Ishikawa (cell line): ENCODE measurements around the gene DMBT1.

ENCODE experiments used
- CEBPB ChIP-seq: IDR thresholded peaks from 2 replicates; pipeline ENCODE4 v1.6.1; 2012
- CREB1 ChIP-seq: IDR thresholded peaks from 2 replicates; pipeline ENCODE4 v1.6.1; 2012; ENCODE audit warnings: low read depth
- EGR1 ChIP-seq: IDR thresholded peaks from 2 replicates; pipeline ENCODE4 v1.6.1; 2012
- EP300 ChIP-seq: IDR thresholded peaks from 2 replicates; pipeline ENCODE4 v1.6.1; 2012; ENCODE audit warnings: borderline replicate concordance
- FOXM1 ChIP-seq: IDR thresholded peaks from 2 replicates; pipeline ENCODE4 v1.6.1; 2012; ENCODE audit warnings: low read depth, borderline replicate concordance
- NFIC ChIP-seq: IDR thresholded peaks from 2 replicates; pipeline ENCODE4 v1.6.1; 2012
- RAD21 ChIP-seq: IDR thresholded peaks from 2 replicates; pipeline ENCODE4 v1.6.1; 2012; ENCODE audit warnings: low read depth
- TAF1 ChIP-seq: IDR thresholded peaks from 2 replicates; pipeline ENCODE4 v1.6.1; 2012; ENCODE audit warnings: low read depth, mild to moderate bottlenecking
- TCF12 ChIP-seq: IDR thresholded peaks from 2 replicates; pipeline ENCODE4 v1.6.1; 2012; ENCODE audit warnings: low read depth
- TEAD4 ChIP-seq: IDR thresholded peaks from 2 replicates; pipeline ENCODE4 v1.6.1; 2012
- YY1 ChIP-seq: IDR thresholded peaks from 2 replicates; pipeline ENCODE4 v1.6.1; 2012; ENCODE audit warnings: low read depth
- ZBTB7A ChIP-seq: IDR thresholded peaks from 2 replicates; pipeline ENCODE4 v1.6.1; 2012; ENCODE audit warnings: low read depth
- TF ChIP-seq, protein P1 (sequence below): IDR thresholded peaks from 2 replicates; pipeline ENCODE4 v1.6.1; 2012
- TF ChIP-seq, protein P2 (sequence below): IDR thresholded peaks from 2 replicates; pipeline ENCODE4 v1.6.1; 2012
- TF ChIP-seq, protein P3 (sequence below): IDR thresholded peaks from 2 replicates; pipeline ENCODE4 v1.6.1; 2012; ENCODE audit warnings: low read depth, mild to moderate bottlenecking

The DMBT1 gene

DNA sequence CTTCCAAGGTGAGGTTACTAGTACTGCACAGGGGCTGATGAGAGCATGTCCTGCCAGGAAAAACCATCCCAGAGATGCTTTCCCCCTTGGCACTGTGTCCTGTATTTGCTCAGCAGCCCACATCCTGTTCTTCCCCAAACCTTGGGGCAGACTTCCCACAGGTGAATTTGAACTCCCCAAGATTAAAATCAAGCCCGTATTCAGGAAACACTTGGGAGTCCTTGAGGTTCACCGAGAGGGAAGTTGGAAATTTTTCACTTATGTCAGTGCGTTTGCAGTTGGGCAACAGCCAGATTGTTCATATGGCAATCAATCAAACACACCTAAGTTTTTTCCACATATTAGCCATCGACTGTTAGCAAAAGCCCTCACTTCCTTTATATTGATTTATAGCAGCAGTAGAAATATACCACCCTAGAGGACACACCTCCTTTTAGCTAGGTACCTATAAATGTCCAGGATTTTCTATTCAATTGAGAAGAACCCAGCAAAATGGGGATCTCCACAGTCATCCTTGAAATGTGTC lies at the start of gene DMBT1:
DMBT1 (plus strand) TSS at position 476 of the 526 bp plus-strand sequence; CDS start at position 493, 17 bp downstream.
- no peak for TF ChIP-seq NFIC
- no peak for TF ChIP-seq EP300
- no peak for TF ChIP-seq EGR1
- TF ChIP-seq CEBPB, result no peak
- TF ChIP-seq, protein P1, sequence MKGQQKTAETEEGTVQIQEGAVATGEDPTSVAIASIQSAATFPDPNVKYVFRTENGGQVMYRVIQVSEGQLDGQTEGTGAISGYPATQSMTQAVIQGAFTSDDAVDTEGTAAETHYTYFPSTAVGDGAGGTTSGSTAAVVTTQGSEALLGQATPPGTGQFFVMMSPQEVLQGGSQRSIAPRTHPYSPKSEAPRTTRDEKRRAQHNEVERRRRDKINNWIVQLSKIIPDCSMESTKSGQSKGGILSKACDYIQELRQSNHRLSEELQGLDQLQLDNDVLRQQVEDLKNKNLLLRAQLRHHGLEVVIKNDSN, result no peak
- no peak for TF ChIP-seq YY1
- no peak for TF ChIP-seq RAD21
- TF ChIP-seq ZBTB7A, result no peak
- TF ChIP-seq, protein P2, sequence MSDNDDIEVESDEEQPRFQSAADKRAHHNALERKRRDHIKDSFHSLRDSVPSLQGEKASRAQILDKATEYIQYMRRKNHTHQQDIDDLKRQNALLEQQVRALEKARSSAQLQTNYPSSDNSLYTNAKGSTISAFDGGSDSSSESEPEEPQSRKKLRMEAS, result no peak
- TF ChIP-seq, protein P3, sequence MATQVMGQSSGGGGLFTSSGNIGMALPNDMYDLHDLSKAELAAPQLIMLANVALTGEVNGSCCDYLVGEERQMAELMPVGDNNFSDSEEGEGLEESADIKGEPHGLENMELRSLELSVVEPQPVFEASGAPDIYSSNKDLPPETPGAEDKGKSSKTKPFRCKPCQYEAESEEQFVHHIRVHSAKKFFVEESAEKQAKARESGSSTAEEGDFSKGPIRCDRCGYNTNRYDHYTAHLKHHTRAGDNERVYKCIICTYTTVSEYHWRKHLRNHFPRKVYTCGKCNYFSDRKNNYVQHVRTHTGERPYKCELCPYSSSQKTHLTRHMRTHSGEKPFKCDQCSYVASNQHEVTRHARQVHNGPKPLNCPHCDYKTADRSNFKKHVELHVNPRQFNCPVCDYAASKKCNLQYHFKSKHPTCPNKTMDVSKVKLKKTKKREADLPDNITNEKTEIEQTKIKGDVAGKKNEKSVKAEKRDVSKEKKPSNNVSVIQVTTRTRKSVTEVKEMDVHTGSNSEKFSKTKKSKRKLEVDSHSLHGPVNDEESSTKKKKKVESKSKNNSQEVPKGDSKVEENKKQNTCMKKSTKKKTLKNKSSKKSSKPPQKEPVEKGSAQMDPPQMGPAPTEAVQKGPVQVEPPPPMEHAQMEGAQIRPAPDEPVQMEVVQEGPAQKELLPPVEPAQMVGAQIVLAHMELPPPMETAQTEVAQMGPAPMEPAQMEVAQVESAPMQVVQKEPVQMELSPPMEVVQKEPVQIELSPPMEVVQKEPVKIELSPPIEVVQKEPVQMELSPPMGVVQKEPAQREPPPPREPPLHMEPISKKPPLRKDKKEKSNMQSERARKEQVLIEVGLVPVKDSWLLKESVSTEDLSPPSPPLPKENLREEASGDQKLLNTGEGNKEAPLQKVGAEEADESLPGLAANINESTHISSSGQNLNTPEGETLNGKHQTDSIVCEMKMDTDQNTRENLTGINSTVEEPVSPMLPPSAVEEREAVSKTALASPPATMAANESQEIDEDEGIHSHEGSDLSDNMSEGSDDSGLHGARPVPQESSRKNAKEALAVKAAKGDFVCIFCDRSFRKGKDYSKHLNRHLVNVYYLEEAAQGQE, result no peak
- no peak for TF ChIP-seq TCF12

DNA sequence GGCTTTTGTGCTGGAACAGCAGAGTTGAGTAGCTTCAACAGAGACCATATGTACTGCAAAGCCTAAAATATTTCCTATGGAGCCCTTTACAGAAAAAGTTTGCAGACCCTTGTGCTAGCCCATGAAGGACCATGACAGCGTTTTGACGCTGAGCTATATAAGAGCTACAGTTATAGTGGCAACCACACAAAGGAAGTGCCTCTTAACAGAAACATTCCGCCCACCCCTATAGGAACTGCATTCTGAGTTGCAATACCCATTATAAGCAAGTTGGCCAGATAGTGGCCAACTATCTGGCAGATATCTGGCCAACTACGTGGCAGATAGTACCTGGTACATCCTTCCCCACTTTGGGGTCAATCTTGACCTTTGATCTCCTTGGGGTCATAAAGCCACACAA lies 47.5 kb upstream of the DMBT1 start:
- TF ChIP-seq EP300 (no peak), RAD21 (no peak), TAF1 (no peak), FOXM1 (no peak), TEAD4 (no peak), CREB1 (no peak), EGR1 (no peak), YY1 (no peak), ZBTB7A (no peak), NFIC (no peak), TCF12 (no peak)
- TF ChIP-seq, protein P3, result no peak
- TF ChIP-seq, protein P2, result no peak
- TF ChIP-seq, protein P1, result no peak

DNA sequence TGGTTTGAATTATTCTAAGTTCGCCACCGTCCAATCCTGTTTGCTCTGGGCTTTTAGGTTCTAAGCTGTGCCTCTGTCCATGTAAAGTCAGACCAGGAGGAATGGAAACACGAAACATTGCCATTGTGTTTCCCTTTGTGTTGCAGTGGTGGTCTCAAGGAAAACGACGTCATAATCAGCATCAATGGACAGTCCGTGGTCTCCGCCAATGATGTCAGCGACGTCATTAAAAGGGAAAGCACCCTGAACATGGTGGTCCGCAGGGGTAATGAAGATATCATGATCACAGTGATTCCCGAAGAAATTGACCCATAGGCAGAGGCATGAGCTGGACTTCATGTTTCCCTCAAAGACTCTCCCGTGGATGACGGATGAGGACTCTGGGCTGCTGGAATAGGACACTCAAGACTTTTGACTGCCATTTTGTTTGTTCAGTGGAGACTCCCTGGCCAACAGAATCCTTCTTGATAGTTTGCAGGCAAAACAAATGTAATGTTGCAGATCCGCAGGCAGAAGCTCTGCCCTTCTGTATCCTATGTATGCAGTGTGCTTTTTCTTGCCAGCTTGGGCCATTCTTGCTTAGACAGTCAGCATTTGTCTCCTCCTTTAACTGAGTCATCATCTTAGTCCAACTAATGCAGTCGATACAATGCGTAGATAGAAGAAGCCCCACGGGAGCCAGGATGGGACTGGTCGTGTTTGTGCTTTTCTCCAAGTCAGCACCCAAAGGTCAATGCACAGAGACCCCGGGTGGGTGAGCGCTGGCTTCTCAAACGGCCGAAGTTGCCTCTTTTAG lies 46.3 kb upstream of the DMBT1 start:
- no peak for TF ChIP-seq NFIC
- no peak for TF ChIP-seq FOXM1
- no peak for TF ChIP-seq EP300
- TF ChIP-seq, protein P3, result no peak
- TF ChIP-seq TAF1, result no peak
- TF ChIP-seq, protein P1, result no peak

DNA sequence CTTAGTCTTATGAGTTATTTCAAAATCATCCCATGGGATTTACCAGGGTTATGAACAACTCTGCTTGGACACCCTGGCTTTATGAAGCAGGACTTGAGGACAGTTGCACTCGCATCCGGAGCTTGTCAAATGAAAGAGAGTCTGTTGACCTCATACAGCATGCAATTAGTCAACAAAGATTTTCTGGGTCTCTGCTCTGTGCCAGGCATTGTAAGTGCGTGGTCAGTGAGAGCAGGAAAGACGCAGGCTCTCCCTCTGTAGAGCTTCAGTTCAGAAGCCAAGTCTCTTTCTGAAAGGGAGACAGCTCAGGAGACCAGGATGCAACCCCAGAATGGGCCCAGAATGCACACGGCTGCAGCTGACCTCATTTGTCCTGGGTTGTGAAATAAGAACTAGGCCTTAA lies 45.5 kb upstream of the DMBT1 start:
- TF ChIP-seq, protein P1, result no peak
- TF ChIP-seq YY1 (no peak), CEBPB (no peak)
- TF ChIP-seq, protein P3, result no peak
